Measurements from ENCODE around the gene KRTAP12-2. TPM values are rescaled to one million over a fixed set of nuclear protein-coding genes. Genes with fewer than 3 reads are reported as not detected.

The KRTAP12-2 gene
- total RNA-seq, 2 donors from 2014 or later, result not detected

- WGBS, result 76% methylated on average over 17 of the region's 22 CpGs
- no peak overlapping the region for H3K27ac ChIP-seq
- intact Hi-C loops (cut with DNase I), result no loop called here
- no peaks in the 10 kb centered on the region for H3K9me3 ChIP-seq
- H3K27me3 ChIP-seq (replicated peaks; ENCODE audit: insufficient read depth), result peaks cover 28% of the 10 kb centered on the region
- DNase-seq (ENCODE audit: low spot score), result no peak
- no peak overlapping the region for H3K4me3 ChIP-seq
- no peaks in the 10 kb centered on the region for H3K36me3 ChIP-seq
- no peak for TF ChIP-seq POLR2A (IDR thresholded peaks at IDR 0.05)
- TF ChIP-seq POLR2AphosphoS5 (IDR thresholded peaks at IDR 0.05), result no peak
- TF ChIP-seq, protein P1, sequence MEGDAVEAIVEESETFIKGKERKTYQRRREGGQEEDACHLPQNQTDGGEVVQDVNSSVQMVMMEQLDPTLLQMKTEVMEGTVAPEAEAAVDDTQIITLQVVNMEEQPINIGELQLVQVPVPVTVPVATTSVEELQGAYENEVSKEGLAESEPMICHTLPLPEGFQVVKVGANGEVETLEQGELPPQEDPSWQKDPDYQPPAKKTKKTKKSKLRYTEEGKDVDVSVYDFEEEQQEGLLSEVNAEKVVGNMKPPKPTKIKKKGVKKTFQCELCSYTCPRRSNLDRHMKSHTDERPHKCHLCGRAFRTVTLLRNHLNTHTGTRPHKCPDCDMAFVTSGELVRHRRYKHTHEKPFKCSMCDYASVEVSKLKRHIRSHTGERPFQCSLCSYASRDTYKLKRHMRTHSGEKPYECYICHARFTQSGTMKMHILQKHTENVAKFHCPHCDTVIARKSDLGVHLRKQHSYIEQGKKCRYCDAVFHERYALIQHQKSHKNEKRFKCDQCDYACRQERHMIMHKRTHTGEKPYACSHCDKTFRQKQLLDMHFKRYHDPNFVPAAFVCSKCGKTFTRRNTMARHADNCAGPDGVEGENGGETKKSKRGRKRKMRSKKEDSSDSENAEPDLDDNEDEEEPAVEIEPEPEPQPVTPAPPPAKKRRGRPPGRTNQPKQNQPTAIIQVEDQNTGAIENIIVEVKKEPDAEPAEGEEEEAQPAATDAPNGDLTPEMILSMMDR (IDR thresholded peaks at IDR 0.05), result no peak
- no peaks in the 10 kb centered on the region for H3K4me1 ChIP-seq (replicated peaks)
Observed at GRCh38 chr21:44702111-44702972, 35.6 kb upstream of the KRTAP12-2 start.

- 25% methylated on average over 12 of the region's 12 CpGs for WGBS
- no peak for DNase-seq (ENCODE audit: low spot score)
- H3K27ac ChIP-seq, result no peak overlapping the region
- intact Hi-C loops (cut with DNase I), result no loop called here
- H3K4me3 ChIP-seq, result no peak overlapping the region
- TF ChIP-seq POLR2A (IDR thresholded peaks at IDR 0.05) (no peak), POLR2AphosphoS5 (IDR thresholded peaks at IDR 0.05) (no peak)
- H3K4me1 ChIP-seq (replicated peaks), result no peaks in the 10 kb centered on the region
- no peaks in the 10 kb centered on the region for H3K36me3 ChIP-seq
- peaks cover 20% of the 10 kb centered on the region for H3K27me3 ChIP-seq (replicated peaks; ENCODE audit: insufficient read depth)
- no peaks in the 10 kb centered on the region for H3K9me3 ChIP-seq
Observed at GRCh38 chr21:44701541-44701940, 34.8 kb upstream of the KRTAP12-2 start.

DNA sequence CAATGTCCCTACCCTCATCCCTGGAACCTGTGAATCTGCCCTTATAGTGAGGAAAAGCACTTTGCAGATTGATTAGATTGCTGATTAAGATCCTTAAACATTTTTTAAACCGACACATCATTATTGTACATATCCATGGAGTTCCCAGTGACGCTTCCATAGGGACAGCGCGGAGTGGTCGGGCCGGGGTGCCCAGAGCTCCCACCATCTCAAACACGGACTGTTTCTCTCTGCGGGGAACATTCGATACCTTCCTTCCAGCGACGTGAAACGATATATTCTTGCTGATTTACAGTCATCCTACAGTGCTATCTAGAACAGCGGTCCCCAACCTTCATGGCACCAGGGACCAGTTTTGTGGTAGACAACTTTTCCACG lies 34.3 kb upstream of the KRTAP12-2 start:
- TF ChIP-seq POLR2A (IDR thresholded peaks at IDR 0.05) (no peak), POLR2AphosphoS5 (IDR thresholded peaks at IDR 0.05) (no peak)
- TF ChIP-seq, protein P1 (IDR thresholded peaks at IDR 0.05), result no peak
- no peak overlapping the region for H3K27ac ChIP-seq
- H3K27me3 ChIP-seq (replicated peaks; ENCODE audit: insufficient read depth), result peaks cover 15% of the 10 kb centered on the region
- 70% methylated on average over 14 of the region's 14 CpGs for WGBS
- no peak overlapping the region for H3K4me3 ChIP-seq
- DNase-seq (ENCODE audit: low spot score), result no peak
- H3K4me1 ChIP-seq (replicated peaks), result no peaks in the 10 kb centered on the region
- H3K36me3 ChIP-seq, result no peaks in the 10 kb centered on the region
- no peaks in the 10 kb centered on the region for H3K9me3 ChIP-seq
- intact Hi-C loops (cut with DNase I), result no loop called here

DNA sequence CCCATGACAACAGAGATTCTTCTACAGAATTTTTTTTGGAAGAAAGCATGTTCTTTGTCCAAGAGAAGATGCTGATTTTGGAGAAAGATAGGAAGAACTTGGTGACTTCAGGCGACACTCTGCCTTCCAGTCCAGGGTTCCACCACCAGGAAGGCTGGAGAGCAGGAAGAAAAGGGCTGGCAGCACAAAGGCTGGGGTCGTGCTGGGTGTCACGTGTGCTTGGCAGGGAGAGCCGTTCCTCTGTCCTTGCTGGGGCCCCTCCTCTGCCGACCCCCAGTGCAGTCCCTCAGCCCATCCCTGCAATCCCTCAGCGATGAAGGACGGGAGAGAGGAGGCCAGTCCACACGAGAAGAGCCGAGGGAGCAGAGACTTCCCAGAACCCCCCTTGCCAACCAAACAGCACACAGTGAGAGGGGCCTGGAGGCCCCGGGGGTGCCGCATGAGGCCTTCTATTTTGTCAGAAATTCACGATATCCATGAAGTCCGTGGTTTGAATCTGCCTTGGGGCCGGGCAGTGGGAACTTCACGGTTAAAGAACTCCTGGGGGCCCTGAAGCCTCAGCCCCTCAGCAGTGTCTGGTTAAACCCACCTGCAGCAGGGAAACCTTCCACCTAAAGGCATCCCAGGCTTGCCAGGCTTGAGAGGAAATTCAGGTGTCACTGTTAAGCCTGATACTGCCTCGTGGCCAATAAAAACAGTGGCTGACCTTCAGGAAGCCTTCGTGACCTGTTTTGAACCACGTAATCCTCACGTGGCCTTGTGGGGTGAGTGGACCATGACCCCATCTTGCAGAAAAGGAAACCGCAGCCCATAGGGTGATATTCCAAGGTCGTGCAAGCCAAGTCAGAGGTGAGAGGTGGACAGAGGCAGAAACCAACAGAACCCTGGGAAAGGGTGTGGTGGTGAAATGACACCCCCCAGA lies 33.6 kb upstream of the KRTAP12-2 start:
- Histone ChIP-seq H3K27ac (no peak overlapping the region), H3K4me1 (replicated peaks) (no peaks in the 10 kb centered on the region), H3K9me3 (no peaks in the 10 kb centered on the region), H3K27me3 (replicated peaks; ENCODE audit: insufficient read depth) (peaks cover 14% of the 10 kb centered on the region), H3K4me3 (no peak overlapping the region), H3K36me3 (no peaks in the 10 kb centered on the region)
- intact Hi-C loops (cut with DNase I), result no loop called here
- 55% methylated on average over 21 of the region's 21 CpGs for WGBS
- TF ChIP-seq POLR2AphosphoS5 (IDR thresholded peaks at IDR 0.05), result no peak
- TF ChIP-seq, protein P1 (IDR thresholded peaks at IDR 0.05), result no peak
- no peak for TF ChIP-seq POLR2A (IDR thresholded peaks at IDR 0.05)
- no peak for DNase-seq (ENCODE audit: low spot score)

DNA sequence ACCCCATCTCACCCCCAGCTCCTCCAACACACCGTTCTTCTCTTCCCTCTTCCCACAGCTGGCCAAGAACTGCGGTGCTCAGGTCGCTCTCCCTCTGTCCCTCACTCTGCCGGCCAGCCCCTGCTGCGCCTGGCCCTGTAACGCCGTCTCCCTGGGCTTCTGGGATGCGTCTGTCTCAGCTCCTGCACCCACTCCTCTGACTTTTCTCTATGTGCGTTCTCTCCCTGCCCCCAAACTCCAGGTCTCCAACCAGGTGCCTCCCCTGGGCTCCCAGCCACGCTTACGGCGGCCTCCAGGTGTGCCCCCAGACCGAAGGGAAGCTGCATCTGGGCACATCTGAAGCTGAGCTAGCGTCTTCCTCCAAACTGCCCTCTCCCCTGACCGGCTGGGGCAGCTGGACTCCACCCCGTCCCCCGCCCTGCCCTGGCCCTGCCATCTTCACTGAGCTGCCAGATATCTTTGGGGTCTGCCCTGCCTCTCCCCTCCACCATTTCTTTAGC lies 32.8 kb upstream of the KRTAP12-2 start:
- H3K9me3 ChIP-seq, result no peaks in the 10 kb centered on the region
- H3K27me3 ChIP-seq (replicated peaks; ENCODE audit: insufficient read depth), result peaks cover 14% of the 10 kb centered on the region
- H3K27ac ChIP-seq, result no peak overlapping the region
- intact Hi-C loops (cut with DNase I), result no loop called here
- H3K4me1 ChIP-seq (replicated peaks), result no peaks in the 10 kb centered on the region
- no peak for TF ChIP-seq POLR2A (IDR thresholded peaks at IDR 0.05)
- TF ChIP-seq, protein P1 (IDR thresholded peaks at IDR 0.05), result no peak
- no peak for TF ChIP-seq POLR2AphosphoS5 (IDR thresholded peaks at IDR 0.05)
- 63% methylated on average over 17 of the region's 17 CpGs for WGBS
- no peaks in the 10 kb centered on the region for H3K36me3 ChIP-seq
- DNase-seq (ENCODE audit: low spot score), result no peak
- H3K4me3 ChIP-seq, result no peak overlapping the region

Measured in prostate gland (tissue), 2 donors.